Neural progenitor cell (in vitro differentiated cells): Measurements from ENCODE around the gene MGST2. TPM values are rescaled to one million over a fixed set of nuclear protein-coding genes. Genes with fewer than 3 reads are reported as not detected.
A peak's percentile ranks its signal among the peaks of the same experiment; 100 is the strongest.

ENCODE experiments used
- DNase-seq: peaks from one replicate; pipeline ENCODE4 v3.0.0-alpha.2; 2016; ENCODE audit warnings: low spot score
- H2AFZ ChIP-seq: fragments of 200-600 bp; sonication (generic); replicated peaks from 2 replicates; pipeline ENCODE4 v1.6.1; 2016; ENCODE audit warnings: antibody characterized with exemption
- H3F3A ChIP-seq: fragments of 200-600 bp; sonication (generic); 2 replicates; pipeline ENCODE4 v1.6.1; 2016; ENCODE audit warnings: antibody characterized with exemption, low read depth
- H3K27ac ChIP-seq: fragments of 200-600 bp; sonication (generic); 2 replicates; pipeline ENCODE4 v1.5.1; 2016; ENCODE audit warnings: mild to moderate bottlenecking
- H3K27me3 ChIP-seq: fragments of 200-600 bp; sonication (generic); 2 replicates; pipeline ENCODE4 v1.6.1; 2016; ENCODE audit warnings: mild to moderate bottlenecking, moderate library complexity
- H3K36me3 ChIP-seq: fragments of 200-600 bp; sonication (generic); 2 replicates; pipeline ENCODE4 v1.5.1; 2016
- H3K4me1 ChIP-seq: fragments of 200-600 bp; sonication (generic); 2 replicates; pipeline ENCODE4 v1.6.1; 2016; ENCODE audit warnings: mixed run types
- H3K4me2 ChIP-seq: fragments of 200-600 bp; sonication (generic); 2 replicates; pipeline ENCODE4 v1.6.1; 2016
- H3K4me3 ChIP-seq: fragments of 200-600 bp; sonication (generic); 2 replicates; pipeline ENCODE4 v1.5.1; 2016
- H3K79me2 ChIP-seq: fragments of 200-600 bp; sonication (generic); 2 replicates; pipeline ENCODE4 v1.6.1; 2016; ENCODE audit warnings: low read depth
- H3K9ac ChIP-seq: fragments of 200-600 bp; sonication (generic); 2 replicates; pipeline ENCODE4 v1.6.1; 2016
- H3K9me3 ChIP-seq: fragments of 200-600 bp; sonication (generic); 2 replicates; pipeline ENCODE4 v1.5.1; 2016; ENCODE audit warnings: low read depth
- H4K20me1 ChIP-seq: fragments of 200-600 bp; sonication (generic); 2 replicates; pipeline ENCODE4 v1.6.1; 2016; ENCODE audit warnings: low read depth
- H3K27ac Mint-ChIP-seq: 3 replicates; pipeline ENCODE4 v1.8.0; 2021; ENCODE audit warnings: mixed read lengths
- H3K27me3 Mint-ChIP-seq: 2 replicates; pipeline ENCODE4 v1.8.0; 2022; ENCODE audit warnings: low read depth, mild to moderate bottlenecking, inconsistent platforms, moderate library complexity, mixed read lengths; ENCODE audit not compliant: insufficient read depth
- H3K36me3 Mint-ChIP-seq: 3 replicates; pipeline ENCODE4 v1.8.0; 2021; ENCODE audit warnings: mixed read lengths
- H3K4me1 Mint-ChIP-seq: 3 replicates; pipeline ENCODE4 v1.8.0; 2021; ENCODE audit warnings: mixed read lengths
- H3K4me3 Mint-ChIP-seq: 3 replicates; pipeline ENCODE4 v1.8.0; 2021; ENCODE audit warnings: mild to moderate bottlenecking, moderate library complexity, mixed read lengths
- H3K9me3 Mint-ChIP-seq: 3 replicates; pipeline ENCODE4 v1.8.0; 2020; ENCODE audit warnings: mixed read lengths
- CTCF ChIP-seq: fragments of 200-600 bp; sonication (generic); IDR thresholded peaks from 2 replicates; pipeline ENCODE4 v1.5.1; 2017; ENCODE audit warnings: antibody characterized with exemption, mild to moderate bottlenecking
- EZH2 ChIP-seq: fragments of 200-600 bp; sonication (generic); IDR thresholded peaks from 2 replicates; pipeline ENCODE4 v1.6.1; 2017; ENCODE audit warnings: antibody characterized with exemption, mild to moderate bottlenecking, moderate library complexity
- EZH2phosphoT487 ChIP-seq: fragments of 200-600 bp; sonication (generic); IDR thresholded peaks from 2 replicates; pipeline ENCODE4 v1.6.1; 2017; ENCODE audit warnings: antibody characterized with exemption
- total RNA-seq: library from RNA; depleted of rRNA; stranded (reverse); fragments of >200 nt; gene quantifications from 2 replicates; pipeline ENCODE4 v1.2.3, GENCODE V29; 2015; ENCODE audit warnings: low replicate concordance

Gene MGST2
- total RNA-seq, 1 donor from 2014 or later, result 4.4 TPM

DNA sequence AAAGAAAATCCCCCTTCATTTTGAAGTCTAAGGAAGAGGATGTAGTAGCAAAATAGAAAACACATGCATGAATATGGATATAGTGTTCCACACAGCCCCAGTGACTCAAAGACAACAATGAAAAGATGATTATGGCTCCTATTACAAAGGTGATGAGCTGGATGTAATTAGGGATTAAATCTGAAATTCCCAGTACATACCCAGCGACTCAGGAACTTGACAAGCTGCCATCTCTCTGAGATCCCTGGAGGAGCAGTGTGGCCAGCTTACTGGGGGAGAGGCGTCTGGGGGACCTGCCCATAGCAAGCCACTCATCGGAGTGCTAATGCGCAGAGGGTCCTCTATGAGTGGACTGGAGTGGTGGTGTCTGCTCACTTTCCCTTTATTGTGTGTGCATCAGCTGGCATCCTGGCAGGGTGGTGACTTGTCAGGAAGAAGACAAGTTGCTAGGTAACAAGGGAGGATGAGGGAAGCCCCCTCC lies 42.7 kb upstream of the MGST2 start:
- peak; percentile 38 for DNase-seq
- H3K4me2 ChIP-seq, result peak overlapping the region; percentile 47
- peak overlapping the region; percentile 5 for H3K4me3 Mint-ChIP-seq
- no peaks in the 10 kb centered on the region for H3K36me3 Mint-ChIP-seq
- no peaks in the 10 kb centered on the region for H3K36me3 ChIP-seq
- no peak overlapping the region for H2AFZ ChIP-seq
- H3K9ac ChIP-seq, result no peak overlapping the region
- peaks cover 34% of the 10 kb centered on the region for H3K4me1 Mint-ChIP-seq
- no peaks in the 10 kb centered on the region for H3K27me3 Mint-ChIP-seq
- H3F3A ChIP-seq, result peaks cover 36% of the 10 kb centered on the region
- no peak overlapping the region for H3K4me3 ChIP-seq
- H3K9me3 Mint-ChIP-seq, result no peaks in the 10 kb centered on the region
- H3K9me3 ChIP-seq, result no peaks in the 10 kb centered on the region
- no peak overlapping the region for H3K27ac ChIP-seq
- no peaks in the 10 kb centered on the region for H4K20me1 ChIP-seq
- H3K27ac Mint-ChIP-seq, result no peak overlapping the region
- H3K4me1 ChIP-seq, result peaks cover 39% of the 10 kb centered on the region
- H3K79me2 ChIP-seq, result no peaks in the 10 kb centered on the region
- TF ChIP-seq EZH2phosphoT487 (no peak), CTCF (no peak), EZH2 (no peak)
- peaks cover 26% of the 10 kb centered on the region for H3K27me3 ChIP-seq

GRCh38 chr4:139624441-139625092 lies 41.1 kb upstream of the MGST2 start:
- H3K9ac ChIP-seq, result no peak overlapping the region
- Mint-ChIP-seq H3K4me3 (no peak overlapping the region), H3K4me1 (peaks cover 42% of the 10 kb centered on the region), H3K36me3 (no peaks in the 10 kb centered on the region), H3K27me3 (no peaks in the 10 kb centered on the region), H3K27ac (no peak overlapping the region), H3K9me3 (no peaks in the 10 kb centered on the region)
- H3K79me2 ChIP-seq, result no peaks in the 10 kb centered on the region
- peaks cover 46% of the 10 kb centered on the region for H3F3A ChIP-seq
- no peak for DNase-seq
- peaks cover 47% of the 10 kb centered on the region for H3K4me1 ChIP-seq
- peaks cover 26% of the 10 kb centered on the region for H3K27me3 ChIP-seq
- no peak overlapping the region for H3K27ac ChIP-seq
- TF ChIP-seq CTCF (no peak), EZH2 (no peak), EZH2phosphoT487 (no peak)
- H3K36me3 ChIP-seq, result no peaks in the 10 kb centered on the region
- H3K4me2 ChIP-seq, result peak overlapping the region; percentile 2
- peak overlapping the region; percentile 23 for H2AFZ ChIP-seq
- H4K20me1 ChIP-seq, result no peaks in the 10 kb centered on the region
- no peaks in the 10 kb centered on the region for H3K9me3 ChIP-seq
- no peak overlapping the region for H3K4me3 ChIP-seq

DNA sequence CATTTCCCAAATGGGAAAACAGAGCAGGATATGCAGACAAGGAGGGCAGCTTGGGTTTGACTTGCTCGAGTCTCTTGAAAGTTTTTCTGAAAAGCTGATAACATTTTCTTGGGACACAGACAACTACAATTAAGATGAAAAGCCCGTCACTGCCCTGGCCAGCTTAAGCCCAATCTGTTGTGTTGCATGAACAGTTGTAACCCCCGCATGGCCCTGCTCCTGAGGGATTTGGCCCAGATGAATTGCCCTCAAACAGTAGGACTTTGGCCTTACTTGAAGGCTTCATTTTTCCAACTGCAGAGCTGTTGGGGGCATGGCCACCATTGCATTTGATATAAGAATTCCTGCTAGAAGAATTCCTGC lies 40.5 kb upstream of the MGST2 start:
- Histone ChIP-seq H3K27me3 (peaks cover 26% of the 10 kb centered on the region), H3K27ac (no peak overlapping the region), H2AFZ (peak overlapping the region; percentile 23), H3K79me2 (no peaks in the 10 kb centered on the region), H3K9ac (no peak overlapping the region), H3K4me3 (no peak overlapping the region), H4K20me1 (no peaks in the 10 kb centered on the region), H3K36me3 (no peaks in the 10 kb centered on the region), H3K4me1 (peaks cover 48% of the 10 kb centered on the region), H3K9me3 (no peaks in the 10 kb centered on the region), H3F3A (peaks cover 48% of the 10 kb centered on the region), H3K4me2 (peak overlapping the region; percentile 2)
- peaks cover 47% of the 10 kb centered on the region for H3K4me1 Mint-ChIP-seq
- no peaks in the 10 kb centered on the region for H3K9me3 Mint-ChIP-seq
- H3K36me3 Mint-ChIP-seq, result no peaks in the 10 kb centered on the region
- no peak overlapping the region for H3K27ac Mint-ChIP-seq
- no peak for TF ChIP-seq EZH2
- TF ChIP-seq CTCF, result no peak
- TF ChIP-seq EZH2phosphoT487, result no peak
- no peak overlapping the region for H3K4me3 Mint-ChIP-seq
- no peaks in the 10 kb centered on the region for H3K27me3 Mint-ChIP-seq
- DNase-seq, result no peak
